Superior temporal gyrus (tissue), 1 donor: ENCODE data around the gene ERC2.
A peak's percentile ranks its signal among the peaks of the same experiment; 100 is the strongest.

Source experiments
- DNase-seq: peaks from one replicate; pipeline ENCODE4 v3.0.0-alpha.2; 2016; ENCODE audit errors: extremely low spot score

ERC2 gene

DNA sequence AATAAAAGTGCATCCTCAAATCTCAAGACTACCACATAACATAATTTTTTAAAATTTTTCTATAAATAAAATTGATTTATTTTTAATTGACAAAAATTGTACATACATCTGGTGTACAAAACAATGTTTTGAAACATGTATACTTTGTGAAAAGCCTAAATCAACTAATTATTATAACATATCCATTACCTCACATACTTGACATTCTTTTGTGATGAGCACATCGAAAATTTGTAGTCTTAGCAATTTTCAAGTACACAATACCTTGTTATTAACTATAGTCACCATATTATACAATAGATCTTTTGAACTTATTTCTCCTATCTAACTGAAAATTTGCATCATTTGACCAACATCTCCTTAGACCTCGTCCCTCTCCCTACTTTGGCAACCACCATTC lies 973.3 kb downstream of the ERC2 start:
- no peak for DNase-seq

DNA sequence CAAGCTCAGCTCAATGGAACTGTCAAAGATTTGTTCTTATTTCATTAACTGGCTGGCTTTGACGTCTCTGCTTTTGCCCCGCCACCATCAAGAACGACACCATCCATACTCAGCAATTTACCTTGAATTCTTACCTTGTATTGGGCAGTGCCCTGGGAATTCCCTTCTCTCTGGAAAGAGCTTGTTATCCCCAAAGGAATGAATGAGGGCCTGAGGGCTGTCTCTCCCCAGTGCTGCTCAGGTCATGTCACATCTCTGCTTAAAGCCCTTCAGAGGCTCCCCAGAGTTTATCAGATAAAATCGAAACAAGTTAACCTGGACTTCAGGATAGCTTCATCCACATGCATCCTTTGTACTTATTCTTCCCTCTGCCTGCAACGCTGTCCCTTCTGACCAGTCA lies 975.3 kb downstream of the ERC2 start:
- DNase-seq = no peak

DNA sequence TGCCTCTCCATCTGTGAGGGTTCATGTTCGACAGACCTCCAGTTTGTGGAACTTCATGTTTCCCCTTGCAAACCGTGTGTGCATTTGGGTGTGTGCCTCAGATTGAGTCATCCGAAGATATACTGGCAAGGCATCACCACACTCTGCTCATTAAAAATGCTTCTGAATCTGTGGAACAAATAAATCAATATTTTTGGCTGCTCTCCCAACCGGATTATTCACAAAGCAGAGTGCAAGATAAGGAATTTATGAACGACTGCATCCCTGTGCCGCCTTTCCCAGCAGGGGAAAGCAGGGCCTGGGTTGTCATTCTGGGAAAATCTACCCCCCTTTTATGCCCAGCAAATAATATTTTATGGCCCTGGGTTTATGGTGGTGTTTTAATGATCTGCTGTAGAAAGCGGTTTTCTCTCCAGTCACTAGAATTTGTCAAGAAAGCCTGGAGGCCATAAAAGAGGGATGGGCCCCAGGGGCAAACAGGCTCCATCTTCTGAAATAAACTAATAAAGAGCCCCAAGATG lies 976.9 kb downstream of the ERC2 start:
- no peak for DNase-seq

DNA sequence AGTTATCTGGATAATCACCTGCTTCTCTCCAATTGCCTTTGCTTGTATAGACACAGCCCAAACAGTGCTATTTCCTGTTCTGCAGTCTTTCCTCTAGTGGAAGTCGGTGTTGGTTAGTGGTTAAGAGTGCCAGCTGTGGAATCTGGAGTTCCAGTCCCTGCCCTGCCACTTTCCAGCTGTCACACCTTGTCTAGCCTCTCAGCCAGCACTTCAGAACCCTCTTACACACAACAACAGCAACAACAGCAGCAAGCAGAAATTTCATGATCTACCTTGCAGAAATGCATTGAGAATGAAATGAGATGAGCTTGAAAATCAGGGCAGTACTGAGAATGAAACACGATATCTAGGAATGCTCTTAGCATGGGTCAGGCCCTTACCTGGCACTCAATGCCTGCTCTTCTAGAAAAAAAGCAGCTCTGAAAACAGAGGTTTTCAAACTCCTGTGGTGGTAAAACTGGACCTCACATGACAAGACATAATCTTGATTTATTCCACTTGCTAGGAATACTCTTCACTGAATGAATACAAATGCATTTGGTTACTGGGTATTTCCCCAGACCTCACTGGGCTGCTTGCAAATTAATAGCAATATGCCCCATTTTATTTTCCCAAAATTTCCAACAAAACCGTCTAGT lies 977.9 kb downstream of the ERC2 start:
- no peak for DNase-seq

DNA sequence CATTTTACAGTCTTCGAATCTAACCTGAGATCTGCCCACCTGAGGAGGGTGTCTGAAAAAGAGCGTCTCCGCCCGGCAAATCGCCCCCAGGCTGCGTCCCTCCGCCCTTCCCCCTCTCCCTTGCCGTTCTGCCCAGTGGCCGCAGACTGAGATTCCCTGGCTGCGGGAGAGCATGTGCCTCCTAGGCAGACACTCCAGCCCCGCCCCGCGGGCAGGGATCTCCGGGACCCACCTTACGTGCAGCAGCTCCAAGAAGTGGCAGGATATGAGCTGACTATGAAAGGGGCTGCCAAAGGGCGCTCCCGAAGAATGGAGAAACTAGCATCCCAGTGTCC lies 978.5 kb downstream of the ERC2 start:
- no peak for DNase-seq

DNA sequence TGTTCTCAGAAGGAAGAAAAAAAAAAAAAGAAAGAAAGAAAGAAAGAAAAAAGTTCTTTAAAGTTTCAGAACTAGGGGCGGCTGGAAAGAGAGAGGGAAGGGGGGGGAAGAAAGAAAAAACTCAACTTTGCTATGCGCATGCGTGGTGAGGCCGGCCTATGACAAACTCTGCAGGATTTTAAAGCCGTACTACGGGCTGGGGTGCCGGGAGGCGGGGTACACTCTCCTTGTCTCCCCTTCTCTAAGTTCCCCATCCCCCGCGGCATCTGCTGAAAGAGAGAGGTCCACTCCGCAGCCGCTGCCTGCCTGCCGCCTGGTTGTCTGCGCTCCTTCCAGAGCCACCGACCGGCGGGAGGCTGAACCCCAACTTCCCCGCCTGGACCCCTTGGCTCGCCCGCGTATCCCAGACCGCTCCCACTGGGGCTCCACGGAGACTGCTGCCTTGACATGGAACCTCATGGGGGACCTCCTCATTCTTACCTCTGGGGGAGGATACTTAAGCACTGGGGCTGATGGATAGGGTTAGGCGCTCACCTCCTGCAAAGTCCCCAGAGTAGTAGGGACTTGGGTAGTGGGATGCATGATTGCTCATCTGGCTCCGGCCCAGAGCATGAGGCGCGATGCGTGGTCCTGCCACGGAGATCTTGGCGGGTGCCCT lies 979.7 kb downstream of the ERC2 start:
- peak; percentile 75 for DNase-seq

DNA sequence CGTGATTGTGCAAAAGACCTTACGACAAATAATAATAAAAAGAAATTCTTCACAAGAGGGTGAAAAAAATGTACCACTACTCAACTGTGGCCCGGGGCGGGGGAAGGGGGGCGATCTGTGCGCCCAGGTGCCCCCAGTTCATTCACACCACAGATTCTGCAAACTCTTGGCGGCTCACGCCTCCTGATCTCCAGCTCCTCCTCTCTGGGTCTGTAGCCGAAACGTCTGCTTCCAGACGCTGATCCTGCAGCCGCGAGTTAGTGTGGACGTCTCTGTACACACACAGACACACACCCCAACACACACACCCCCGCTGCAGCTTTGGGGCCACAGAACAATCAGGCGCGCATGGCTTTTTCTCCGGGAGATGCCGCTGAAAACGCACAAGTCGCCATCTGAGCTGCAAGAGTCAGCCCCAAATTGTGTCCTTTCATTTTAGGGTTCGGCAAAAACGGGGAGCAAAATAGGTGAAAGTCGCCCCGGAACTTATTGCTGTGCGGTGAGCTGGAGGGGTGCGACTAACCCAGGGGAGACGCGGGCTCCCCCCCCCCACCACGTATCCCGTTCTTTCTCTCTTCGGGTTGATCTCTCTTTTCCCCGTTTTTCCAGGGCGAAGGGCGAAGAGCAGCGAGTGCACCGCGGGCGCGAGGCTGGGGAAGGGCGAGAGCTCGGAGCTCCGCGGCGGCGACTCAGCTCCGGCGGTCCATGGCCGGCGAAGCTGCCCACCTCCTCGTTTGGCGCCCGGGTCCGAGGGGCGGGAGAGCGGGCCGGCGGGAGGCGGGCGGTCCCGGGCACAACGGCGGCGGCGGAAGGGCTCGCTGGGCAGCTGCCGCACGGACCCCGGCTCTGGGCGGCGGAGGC lies 980.7 kb downstream of the ERC2 start:
- DNase-seq = peak; percentile 24

DNA sequence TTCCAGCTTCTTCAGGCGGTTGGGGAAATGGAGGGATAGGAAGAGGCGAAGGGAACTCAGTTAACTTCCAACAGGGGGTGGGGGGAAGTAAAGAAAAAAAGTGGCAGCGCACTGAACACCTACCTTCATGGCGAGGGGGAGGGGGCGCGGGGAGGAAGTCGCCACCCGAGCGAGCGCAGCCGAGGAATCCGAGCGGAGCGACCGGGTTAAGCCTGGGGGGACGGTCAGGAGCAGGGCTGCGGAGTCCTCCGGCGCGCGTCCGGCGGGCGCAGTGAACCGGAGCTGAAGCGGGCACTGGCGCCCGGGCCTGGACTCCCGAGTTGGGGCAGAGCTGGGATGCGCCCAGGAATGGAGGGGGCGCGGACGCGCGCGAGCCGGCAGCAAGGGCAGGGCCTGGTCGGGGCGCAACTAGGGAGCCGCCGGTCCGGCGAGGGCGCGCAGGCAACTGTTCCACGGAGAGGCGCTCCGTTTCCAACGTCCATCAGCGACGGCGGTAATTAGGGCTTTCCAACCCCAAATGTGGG lies 981.3 kb downstream of the ERC2 start, which contains the start of gene WNT5A:
Gene WNT5A, minus strand, starts transcription at position 450 of the 524 bp plus-strand sequence. Its CDS starts 321 bp downstream, at position 129.
- DNase-seq = no peak

DNA sequence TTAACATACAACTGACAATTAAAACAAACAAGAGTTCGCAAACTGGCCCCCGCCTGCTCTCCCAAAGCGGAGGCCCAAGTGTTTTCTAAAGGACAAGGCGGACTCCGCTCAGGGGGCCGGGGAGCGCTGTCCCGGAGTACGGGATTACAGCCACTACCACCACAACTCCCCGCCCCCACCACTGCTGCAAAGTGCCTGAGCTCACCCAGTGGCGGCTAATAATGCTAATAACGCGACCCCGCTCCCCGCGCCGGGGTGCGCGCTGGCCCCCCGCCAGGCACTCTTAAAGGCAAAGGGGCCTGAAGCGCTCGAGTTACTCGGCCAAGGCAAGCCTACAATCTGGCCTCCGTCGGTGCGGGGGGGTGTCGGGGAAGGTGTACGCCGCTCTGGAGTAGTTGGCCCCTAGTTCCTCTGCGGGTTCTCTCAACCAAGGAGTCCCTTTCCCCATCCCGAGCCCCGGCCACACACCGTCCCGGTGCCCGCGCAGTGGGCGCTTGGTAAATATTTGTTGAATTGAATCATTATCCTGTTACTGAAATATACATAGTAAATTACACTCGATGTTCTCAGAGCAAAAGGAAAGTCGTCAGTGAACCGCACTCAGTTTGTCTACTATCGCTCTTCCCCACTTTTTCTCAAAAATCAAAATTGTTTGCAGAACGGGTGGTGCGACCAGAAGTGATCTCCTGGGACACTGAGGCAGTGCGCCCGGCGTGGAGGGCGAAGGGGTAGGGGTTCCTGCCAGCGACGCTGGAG lies 982.0 kb downstream of the ERC2 start:
- DNase-seq = no peak

DNA sequence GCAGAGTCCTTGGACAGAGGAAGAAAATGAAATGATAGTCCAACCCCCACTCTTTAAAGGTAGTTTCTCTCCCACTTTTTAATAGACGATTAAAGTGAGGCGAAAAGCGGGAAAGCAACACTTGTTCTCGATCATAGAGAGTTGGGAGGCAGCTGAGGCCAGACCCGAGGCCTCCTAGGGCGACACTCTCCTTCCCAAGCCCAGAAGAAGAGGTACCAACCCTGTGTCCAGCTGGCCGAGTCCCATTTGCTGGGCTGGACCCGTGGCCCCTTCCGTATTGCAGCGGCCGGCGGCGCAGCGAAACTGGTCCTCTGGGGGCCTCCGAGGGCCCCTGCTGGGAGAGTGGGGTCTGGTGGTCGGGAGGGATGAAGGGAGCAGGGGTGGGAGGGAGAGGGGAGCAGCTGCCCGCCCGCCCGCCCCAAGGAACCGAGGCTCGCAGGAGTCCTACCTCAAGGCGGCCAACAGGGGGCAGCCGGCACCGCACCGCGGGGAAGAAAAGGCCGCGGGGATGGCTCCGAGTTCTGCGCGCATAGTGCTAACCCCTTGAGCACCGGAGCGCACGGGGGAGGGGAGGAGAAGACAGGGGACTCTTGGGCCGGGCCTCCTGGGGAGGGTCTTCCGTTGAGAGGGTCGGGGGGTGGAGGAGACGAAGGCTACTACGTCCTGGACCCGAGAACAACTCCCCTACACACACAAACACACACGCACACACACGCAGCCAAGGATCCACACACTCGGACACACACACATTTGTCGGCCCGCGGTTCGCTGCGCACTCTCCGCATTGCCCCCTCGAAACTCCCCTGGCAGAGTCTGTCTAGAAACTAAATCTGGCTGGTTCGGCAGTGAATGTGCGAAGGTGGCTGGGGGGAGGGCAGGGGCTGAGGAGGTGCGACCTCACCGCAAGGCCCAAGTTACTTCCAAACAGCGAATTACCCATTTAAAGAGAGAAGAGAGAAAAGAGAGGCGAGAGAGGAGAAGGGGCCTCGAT lies 983.2 kb downstream of the ERC2 start:
- peak; percentile 81 for DNase-seq

DNA sequence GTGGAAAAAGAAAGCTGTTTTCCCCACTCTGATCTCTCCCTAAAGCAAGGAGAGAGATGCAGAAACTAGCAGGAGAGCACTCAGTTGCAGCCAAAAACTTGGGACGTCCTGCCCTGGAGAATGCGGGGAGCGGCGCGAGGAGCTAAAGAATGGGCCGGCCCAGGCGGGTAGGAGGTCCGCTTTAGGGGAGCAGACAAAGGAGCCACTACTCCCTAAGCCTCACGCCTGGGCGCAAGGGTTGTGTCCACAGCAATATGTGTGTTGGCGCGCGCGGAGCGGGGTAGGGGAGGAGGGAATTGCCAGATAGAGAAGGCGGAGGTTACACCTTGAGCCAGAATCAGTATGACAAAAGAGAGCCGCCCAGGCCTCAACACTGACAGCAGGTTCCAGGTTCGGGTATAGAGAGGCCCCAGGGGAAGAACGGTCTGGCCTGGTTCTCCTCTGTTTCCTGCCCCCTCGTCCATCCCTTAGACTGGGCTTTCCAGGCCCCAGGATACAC lies 984.0 kb downstream of the ERC2 start:
- DNase-seq = no peak

DNA sequence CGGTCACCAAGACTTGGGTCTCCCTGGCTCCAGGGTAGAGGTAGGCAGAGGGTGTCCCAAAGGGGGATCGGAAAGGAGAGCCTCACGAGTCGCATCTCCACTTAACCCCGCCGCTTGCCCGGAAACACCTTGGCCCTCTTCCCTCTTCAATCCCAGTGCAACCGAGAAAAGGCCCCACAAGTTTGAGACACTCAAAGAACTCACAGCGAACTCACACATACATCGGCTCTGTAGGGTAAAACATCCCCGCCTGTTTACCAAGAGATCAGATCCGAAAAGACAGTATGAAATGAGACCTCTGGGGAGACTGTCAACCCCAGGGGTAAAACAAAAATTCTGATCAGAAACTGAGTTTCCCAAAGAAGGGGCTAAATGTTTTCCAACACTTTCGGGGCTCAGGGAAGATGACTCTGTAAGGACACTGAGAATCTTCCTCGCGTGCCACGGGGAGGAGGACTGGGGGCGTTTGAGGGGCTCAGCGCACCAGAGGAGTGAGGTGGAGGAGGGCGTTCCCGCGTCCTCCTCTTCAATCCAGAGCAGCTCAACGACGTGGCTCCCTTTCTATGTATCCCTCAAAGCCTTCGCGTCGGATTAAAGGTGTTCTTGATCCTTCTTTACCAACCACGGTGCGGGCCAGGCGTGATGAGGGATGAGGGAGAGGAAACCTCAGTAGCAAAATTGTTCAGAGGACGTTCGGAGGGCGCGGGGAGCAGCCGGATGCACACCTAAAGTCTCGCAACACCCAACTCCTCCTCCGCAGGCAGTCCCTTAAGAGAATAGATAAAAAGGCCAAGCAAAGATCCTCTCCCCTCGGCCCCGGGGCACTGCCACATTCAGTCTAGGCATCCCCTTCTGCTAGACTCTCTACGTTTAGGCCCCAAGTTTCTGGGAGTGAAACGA lies 984.8 kb downstream of the ERC2 start:
- no peak for DNase-seq

DNA sequence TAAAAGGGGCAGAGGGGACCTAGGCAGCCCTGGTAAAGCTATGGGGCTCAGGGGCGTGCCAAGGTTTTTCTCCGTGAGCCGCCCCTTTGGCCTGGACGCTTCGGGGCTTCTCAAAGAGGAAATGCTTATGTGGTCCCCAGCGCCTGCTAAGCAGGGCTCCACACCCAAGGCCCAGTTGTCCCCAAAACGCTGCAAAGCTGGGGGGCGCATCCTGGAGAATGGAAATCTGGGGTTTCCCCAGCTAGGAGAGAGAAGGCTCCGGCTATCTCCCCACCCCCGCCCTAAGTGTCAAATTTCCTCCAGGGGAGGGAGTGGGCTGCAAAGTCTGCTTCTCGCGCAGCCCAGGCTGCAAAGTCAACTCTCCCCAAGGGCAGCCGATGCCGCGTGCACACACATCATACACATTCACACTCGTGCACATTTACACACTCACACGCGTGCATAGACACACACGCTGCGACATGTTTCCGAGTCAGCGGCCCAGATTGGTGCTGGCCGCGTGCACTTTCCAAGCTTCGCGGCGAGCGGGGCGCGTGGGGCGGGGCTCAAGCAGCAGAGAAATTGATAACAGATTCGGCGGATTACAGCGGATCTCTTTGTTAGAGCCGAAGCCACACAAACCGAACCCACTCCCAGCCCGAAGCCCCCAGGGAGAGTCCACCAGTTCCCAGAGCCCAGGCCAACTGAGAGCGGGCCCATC lies 985.6 kb downstream of the ERC2 start:
- DNase-seq = no peak

DNA sequence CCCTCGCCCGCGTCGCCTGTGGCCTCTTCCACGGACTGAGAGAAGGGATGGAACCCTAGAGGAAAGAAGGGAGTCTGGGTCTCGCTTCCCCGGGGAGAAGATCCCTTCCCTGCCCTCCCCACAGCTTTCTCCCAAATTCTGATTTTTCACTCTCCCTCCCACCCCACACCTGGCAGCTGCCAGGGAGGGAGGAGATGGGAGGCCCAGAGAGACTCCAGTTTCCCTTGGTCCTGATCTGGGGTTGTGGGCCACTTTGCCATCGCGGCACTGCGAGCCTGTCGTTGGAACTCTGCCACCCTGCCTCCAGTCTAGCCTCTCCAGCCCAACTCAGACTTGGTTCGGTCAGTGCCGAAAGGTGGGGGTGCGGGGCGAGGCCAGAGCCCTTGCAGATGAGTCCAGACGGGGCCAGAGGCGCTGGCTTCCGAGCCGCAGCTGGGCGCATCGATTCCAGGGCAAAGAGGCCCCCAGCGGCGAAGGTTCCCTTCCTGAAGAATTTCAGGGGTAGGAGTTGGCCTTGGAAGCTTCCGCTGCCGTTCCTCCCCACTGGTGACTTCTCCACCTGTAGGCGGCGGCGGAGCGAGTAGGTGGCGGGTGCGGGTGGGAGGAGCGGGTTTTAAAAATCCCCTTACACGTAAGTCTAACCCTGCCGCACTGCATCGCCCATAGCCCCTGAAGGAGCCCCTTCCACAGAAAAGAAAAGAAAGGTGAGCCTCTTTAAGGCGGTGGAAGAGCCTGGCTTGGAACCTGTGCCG lies 986.3 kb downstream of the ERC2 start:
- no peak for DNase-seq

DNA sequence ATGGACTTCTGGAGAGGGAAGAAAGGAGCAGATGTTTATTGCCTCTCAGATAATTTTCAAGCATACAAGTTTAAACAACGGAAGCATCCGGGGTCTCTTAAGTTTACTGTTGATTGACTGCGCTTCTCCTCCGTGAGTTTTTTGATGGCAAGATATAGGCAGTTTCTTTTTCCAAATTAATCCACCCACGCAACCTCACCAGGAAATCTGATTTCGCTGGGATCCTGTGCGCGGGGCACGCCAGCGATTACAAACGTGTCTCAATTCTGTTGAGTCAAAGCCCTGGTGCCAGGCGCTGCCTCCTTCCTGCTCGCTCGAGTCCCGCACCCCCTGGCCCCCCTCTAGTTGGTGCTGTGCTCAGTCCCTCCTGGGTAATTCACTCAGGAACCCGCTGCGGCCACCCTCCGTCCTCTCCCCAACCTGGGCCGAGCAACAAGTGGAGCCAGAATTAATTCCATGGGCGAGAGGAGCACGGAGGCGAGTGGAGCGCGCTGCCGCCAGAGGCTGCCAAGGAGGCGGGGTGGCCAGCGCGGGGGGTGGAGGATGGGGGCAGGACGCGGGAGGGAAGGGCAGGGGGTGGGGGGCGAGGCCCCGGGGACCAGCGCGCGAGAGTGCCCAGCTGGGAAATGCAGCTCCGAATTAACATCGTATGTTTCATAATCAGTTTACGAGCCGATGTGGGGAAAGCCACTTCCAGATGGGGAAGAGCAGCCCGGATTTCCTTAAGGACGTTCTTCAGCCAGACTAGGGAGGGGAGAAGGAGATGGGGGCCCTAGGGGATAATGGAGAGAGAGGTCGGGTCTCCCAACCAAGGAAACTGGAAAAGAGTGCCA lies 987.1 kb downstream of the ERC2 start:
- DNase-seq = no peak
